Left kidney (tissue), 2 donors: Measurements from ENCODE around the gene SOCS1. TPM values are rescaled to one million over a fixed set of nuclear protein-coding genes. Genes with fewer than 3 reads are reported as not detected.

Experiments used
- DNase-seq: peaks from one replicate; pipeline ENCODE4 v3.0.0-alpha.2; 2013
- polyA plus RNA-seq: library from polyadenylated mRNA; unstranded; fragments of 120-200 nt; gene quantifications from one replicate; pipeline ENCODE4 v1.2.1, GENCODE V29; 2013; ENCODE audit not compliant: insufficient read length

SOCS1 gene
- polyA plus RNA-seq, 1 donor: 4.0 TPM

- no peak for DNase-seq
Measured at GRCh38 chr16:11263737-11264136, 7.7 kb upstream of the SOCS1 start.

GRCh38 chr16:11262915-11263314 is 6.9 kb upstream of the SOCS1 start:
- DNase-seq: no peak

- no peak for DNase-seq
Measured at GRCh38 chr16:11260596-11260966, 4.6 kb upstream of the SOCS1 start.

- DNase-seq: no peak
Measured at GRCh38 chr16:11259655-11260595, 3.9 kb upstream of the SOCS1 start.

- no peak for DNase-seq
Measured at GRCh38 chr16:11258553-11259492, 2.8 kb upstream of the SOCS1 start.

- DNase-seq: peak; percentile 84
Measured at GRCh38 chr16:11257131-11257938, 1.3 kb upstream of the SOCS1 start.

GRCh38 chr16:11256661-11257130 is 692 bp upstream of the SOCS1 start:
- no peak for DNase-seq

GRCh38 chr16:11254913-11255736 is 879 bp downstream of the SOCS1 start:
- peak; percentile 53 for DNase-seq

GRCh38 chr16:11253995-11254912 is 1.8 kb downstream of the SOCS1 start:
- DNase-seq: no peak

- no peak for DNase-seq
Measured at GRCh38 chr16:11253009-11253994, 2.7 kb downstream of the SOCS1 start.

- DNase-seq: no peak
Measured at GRCh38 chr16:11252482-11252931, 3.5 kb downstream of the SOCS1 start.

- DNase-seq: no peak
Measured at GRCh38 chr16:11251525-11252481, 4.2 kb downstream of the SOCS1 start.

GRCh38 chr16:11250786-11251524 is 5.0 kb downstream of the SOCS1 start:
- DNase-seq: no peak

GRCh38 chr16:11250091-11250785 is 5.8 kb downstream of the SOCS1 start:
- DNase-seq: peak; percentile 66

- no peak for DNase-seq
Measured at GRCh38 chr16:11249233-11250061, 6.6 kb downstream of the SOCS1 start.
